Measurements from ENCODE around the gene TBX3. TPM values are rescaled to one million over a fixed set of nuclear protein-coding genes. Genes with fewer than 3 reads are reported as not detected.

TBX3 gene
- polyA plus RNA-seq, 1 donor from 2014 or later = not detected

- H3K4me2 ChIP-seq (ENCODE audit: low read length) = no peak overlapping the region
- no peaks in the 10 kb centered on the region for H3K36me3 ChIP-seq (ENCODE audit: insufficient read depth, low read length)
- H3K27me3 ChIP-seq (ENCODE audit: insufficient read depth, low read depth, low read length) = peaks cover 100% of the 10 kb centered on the region
- no peak overlapping the region for H3K27ac ChIP-seq (ENCODE audit: low read length)
- H3K9ac ChIP-seq (ENCODE audit: low read length) = no peak overlapping the region
- no peaks in the 10 kb centered on the region for H3K9me3 ChIP-seq (ENCODE audit: low read length)
- no peak overlapping the region for H3K4me3 ChIP-seq (ENCODE audit: low read length)
- H3F3A ChIP-seq (ENCODE audit: insufficient read depth, low read length, poor library complexity, severe bottlenecking) = no peaks in the 10 kb centered on the region
- no peaks in the 10 kb centered on the region for H4K20me1 ChIP-seq (ENCODE audit: insufficient read depth)
- H3K9me2 ChIP-seq (ENCODE audit: insufficient read depth, low read length) = no peaks in the 10 kb centered on the region
- no peaks in the 10 kb centered on the region for H3K79me2 ChIP-seq (replicated peaks; ENCODE audit: insufficient read depth, low read length)
- TF ChIP-seq EZH2 (IDR thresholded peaks at IDR 0.05; ENCODE audit: borderline replicate concordance, insufficient read depth, low read length, poor library complexity, severe bottlenecking) = peak; percentile 97
- TF ChIP-seq EP300 (conservative IDR thresholded peaks at IDR 0.05; ENCODE audit: poor library complexity, severe bottlenecking) = no peak
- H2AFZ ChIP-seq (ENCODE audit: low read depth, low read length) = no peak overlapping the region
These were observed 12.2 kb downstream of the TBX3 start for GRCh38 chr12:114671443-114672411.

DNA sequence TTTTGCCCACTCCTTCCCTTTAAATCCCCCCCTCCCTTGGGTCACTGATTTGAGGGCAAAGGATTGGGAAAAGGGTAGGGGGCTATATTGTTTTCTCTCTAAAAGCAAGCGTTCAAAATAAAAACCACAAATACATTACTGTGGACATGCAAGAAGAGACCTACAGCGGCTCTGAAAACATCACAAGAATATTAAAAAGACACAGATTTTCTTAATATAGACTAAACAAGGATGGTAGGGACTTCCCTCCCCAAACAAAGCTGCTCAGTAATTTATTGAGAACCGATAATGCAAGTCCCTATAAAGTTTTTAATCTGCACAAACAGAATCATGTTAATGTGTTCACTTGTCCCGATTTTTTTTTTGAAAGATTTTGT is 12.9 kb downstream of the TBX3 start:
- no peak overlapping the region for H2AFZ ChIP-seq (ENCODE audit: low read depth, low read length)
- H3K4me2 ChIP-seq (ENCODE audit: low read length) = no peak overlapping the region
- H4K20me1 ChIP-seq (ENCODE audit: insufficient read depth) = no peaks in the 10 kb centered on the region
- TF ChIP-seq RAD21 (conservative IDR thresholded peaks at IDR 0.05) = no peak
- no peak for TF ChIP-seq SMC3 (conservative IDR thresholded peaks at IDR 0.05; ENCODE audit: poor library complexity)
- no peak for TF ChIP-seq CTCF (IDR thresholded peaks at IDR 0.05; ENCODE audit: poor library complexity, severe bottlenecking)
- TF ChIP-seq, protein P1, sequence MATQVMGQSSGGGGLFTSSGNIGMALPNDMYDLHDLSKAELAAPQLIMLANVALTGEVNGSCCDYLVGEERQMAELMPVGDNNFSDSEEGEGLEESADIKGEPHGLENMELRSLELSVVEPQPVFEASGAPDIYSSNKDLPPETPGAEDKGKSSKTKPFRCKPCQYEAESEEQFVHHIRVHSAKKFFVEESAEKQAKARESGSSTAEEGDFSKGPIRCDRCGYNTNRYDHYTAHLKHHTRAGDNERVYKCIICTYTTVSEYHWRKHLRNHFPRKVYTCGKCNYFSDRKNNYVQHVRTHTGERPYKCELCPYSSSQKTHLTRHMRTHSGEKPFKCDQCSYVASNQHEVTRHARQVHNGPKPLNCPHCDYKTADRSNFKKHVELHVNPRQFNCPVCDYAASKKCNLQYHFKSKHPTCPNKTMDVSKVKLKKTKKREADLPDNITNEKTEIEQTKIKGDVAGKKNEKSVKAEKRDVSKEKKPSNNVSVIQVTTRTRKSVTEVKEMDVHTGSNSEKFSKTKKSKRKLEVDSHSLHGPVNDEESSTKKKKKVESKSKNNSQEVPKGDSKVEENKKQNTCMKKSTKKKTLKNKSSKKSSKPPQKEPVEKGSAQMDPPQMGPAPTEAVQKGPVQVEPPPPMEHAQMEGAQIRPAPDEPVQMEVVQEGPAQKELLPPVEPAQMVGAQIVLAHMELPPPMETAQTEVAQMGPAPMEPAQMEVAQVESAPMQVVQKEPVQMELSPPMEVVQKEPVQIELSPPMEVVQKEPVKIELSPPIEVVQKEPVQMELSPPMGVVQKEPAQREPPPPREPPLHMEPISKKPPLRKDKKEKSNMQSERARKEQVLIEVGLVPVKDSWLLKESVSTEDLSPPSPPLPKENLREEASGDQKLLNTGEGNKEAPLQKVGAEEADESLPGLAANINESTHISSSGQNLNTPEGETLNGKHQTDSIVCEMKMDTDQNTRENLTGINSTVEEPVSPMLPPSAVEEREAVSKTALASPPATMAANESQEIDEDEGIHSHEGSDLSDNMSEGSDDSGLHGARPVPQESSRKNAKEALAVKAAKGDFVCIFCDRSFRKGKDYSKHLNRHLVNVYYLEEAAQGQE (IDR thresholded peaks at IDR 0.05; ENCODE audit: borderline replicate concordance) = no peak
- TF ChIP-seq EP300 (conservative IDR thresholded peaks at IDR 0.05; ENCODE audit: poor library complexity, severe bottlenecking) = no peak
- no peak for TF ChIP-seq MXI1 (conservative IDR thresholded peaks at IDR 0.05; ENCODE audit: poor library complexity, severe bottlenecking)
- TF ChIP-seq EZH2 (IDR thresholded peaks at IDR 0.05; ENCODE audit: borderline replicate concordance, insufficient read depth, low read length, poor library complexity, severe bottlenecking) = no peak
- TF ChIP-seq TAF1 (IDR thresholded peaks at IDR 0.05; ENCODE audit: low read depth) = no peak
- no peak for TF ChIP-seq POLR2AphosphoS5 (IDR thresholded peaks at IDR 0.05)
- H3F3A ChIP-seq (ENCODE audit: insufficient read depth, low read length, poor library complexity, severe bottlenecking) = no peaks in the 10 kb centered on the region
- H3K9me2 ChIP-seq (ENCODE audit: insufficient read depth, low read length) = no peaks in the 10 kb centered on the region
- H3K9ac ChIP-seq (ENCODE audit: low read length) = no peak overlapping the region
- H3K4me3 ChIP-seq (ENCODE audit: low read length) = no peak overlapping the region
- peaks cover 100% of the 10 kb centered on the region for H3K27me3 ChIP-seq (ENCODE audit: insufficient read depth, low read depth, low read length)
- no peaks in the 10 kb centered on the region for H3K9me3 ChIP-seq (ENCODE audit: low read length)
- H3K79me2 ChIP-seq (replicated peaks; ENCODE audit: insufficient read depth, low read length) = no peaks in the 10 kb centered on the region
- H3K27ac ChIP-seq (ENCODE audit: low read length) = no peak overlapping the region
- no peaks in the 10 kb centered on the region for H3K36me3 ChIP-seq (ENCODE audit: insufficient read depth, low read length)
